GM21360 (cell line): Measurements from ENCODE around the gene SPATA33.
"Not testable (repeated sequence)": the region's sequence is repeated elsewhere in the genome, so short reads cannot be mapped to it uniquely, and the experiment has no call there.

Experiments
- ATAC-seq: cut with Tn5 transposase; IDR thresholded peaks from one replicate; pipeline ENCODE4 v1.9.1; 2021; ENCODE audit warnings: mild to moderate bottlenecking, moderate library complexity; ENCODE audit not compliant: unreplicated experiment

SPATA33 gene

GRCh38 chr16:89658221-89658879, 714 bp downstream of the SPATA33 start:
- ATAC-seq, result no peak

GRCh38 chr16:89660146-89660545, 2.5 kb downstream of the SPATA33 start:
- ATAC-seq, result no peak

- no peak for ATAC-seq
These were observed 3.6 kb downstream of the SPATA33 start for GRCh38 chr16:89661215-89661614.

GRCh38 chr16:89664238-89664637, 6.6 kb downstream of the SPATA33 start:
- ATAC-seq, result not testable (repeated sequence)

GRCh38 chr16:89667000-89667399, 9.4 kb downstream of the SPATA33 start:
- ATAC-seq, result not testable (repeated sequence)

GRCh38 chr16:89667633-89668032, 10.0 kb downstream of the SPATA33 start:
- no peak for ATAC-seq

- ATAC-seq, result no peak
These were observed 11.1 kb downstream of the SPATA33 start for GRCh38 chr16:89668790-89669158.

GRCh38 chr16:89669755-89670154, 12.1 kb downstream of the SPATA33 start:
- no peak for ATAC-seq

GRCh38 chr16:89670496-89671431, 13.1 kb downstream of the SPATA33 start:
- no peak for ATAC-seq

GRCh38 chr16:89671565-89671964, 13.9 kb downstream of the SPATA33 start:
- ATAC-seq, result not testable (repeated sequence)

- no peak for ATAC-seq
These were observed 14.7 kb downstream of the SPATA33 start for GRCh38 chr16:89672177-89672941.

GRCh38 chr16:89678258-89678657, 20.6 kb downstream of the SPATA33 start:
- no peak for ATAC-seq

GRCh38 chr16:89685916-89686315, 28.3 kb downstream of the SPATA33 start:
- ATAC-seq, result no peak

- peak; percentile 77 for ATAC-seq
These were observed 29.0 kb downstream of the SPATA33 start, which contains the start of gene CDK10 for GRCh38 chr16:89686520-89687091. TSS of gene CDK10 (plus strand) at chr16:89686689. CDS start at chr16:89686711, 22 bp downstream.

- peak; percentile 11 for ATAC-seq
These were observed 29.7 kb downstream of the SPATA33 start for GRCh38 chr16:89687092-89687940.

GRCh38 chr16:89688395-89688794, 30.8 kb downstream of the SPATA33 start:
- no peak for ATAC-seq

GRCh38 chr16:89689142-89689541, 31.5 kb downstream of the SPATA33 start:
- ATAC-seq, result no peak

GRCh38 chr16:89689621-89690020, 32.0 kb downstream of the SPATA33 start:
- ATAC-seq, result not testable (repeated sequence)

GRCh38 chr16:89690392-89690901, 32.8 kb downstream of the SPATA33 start:
- ATAC-seq, result no peak
